Lung (tissue), 12 donors: ENCODE data around the gene ZNF488. TPM values are rescaled to one million over a fixed set of nuclear protein-coding genes. Genes with fewer than 3 reads are reported as not detected.
A peak's percentile ranks its signal among the peaks of the same experiment; 100 is the strongest.

Source experiments
- ATAC-seq: fragments of 200-7000 bp; cut with Tn5 transposase; one replicate; pipeline ENCODE4 v1.9.1; 2020; ENCODE audit warnings: moderate number of reproducible peaks; ENCODE audit not compliant: insufficient read depth, low FRiP score
- DNase-seq, 3 donors: peaks; one replicate each; pipeline ENCODE4 v3.0.0-alpha.2; 2013 to 2017
- H3K27ac ChIP-seq, 2 donors: one replicate each; pipeline ENCODE4 v1.5.1; 2013; ENCODE audit warnings: mild to moderate bottlenecking in 2 of 2, moderate library complexity in 2 of 2, control low read depth in 1 of 2, inconsistent platforms in 1 of 2, low read depth in 1 of 2, low read length in 1 of 2
- H3K27me3 ChIP-seq, 3 donors: one replicate each; pipeline ENCODE4 v1.5.1; 2013; ENCODE audit warnings: low read length in 2 of 3; ENCODE audit not compliant: control insufficient read depth in 3 of 3, insufficient read depth in 3 of 3
- H3K36me3 ChIP-seq, 4 donors: one replicate each; pipeline ENCODE4 v1.5.1; 2013; ENCODE audit warnings: low read length in 4 of 4, mild to moderate bottlenecking in 1 of 4, moderate library complexity in 1 of 4; ENCODE audit not compliant: control insufficient read depth in 4 of 4, insufficient read depth in 4 of 4
- H3K4me1 ChIP-seq, 5 donors: one replicate each; pipeline ENCODE4 v1.5.1; 2013; ENCODE audit warnings: low read length in 5 of 5, mild to moderate bottlenecking in 2 of 5, moderate library complexity in 1 of 5; ENCODE audit not compliant: control insufficient read depth in 5 of 5, insufficient read depth in 5 of 5
- H3K4me3 ChIP-seq: one replicate; pipeline ENCODE4 v1.5.1; 2013; ENCODE audit warnings: mild to moderate bottlenecking, control low read depth, moderate library complexity
- H3K9ac ChIP-seq, 2 donors: one replicate each; pipeline ENCODE4 v1.5.1; 2013; ENCODE audit warnings: low read length in 2 of 2, control low read depth in 1 of 2; ENCODE audit not compliant: insufficient read depth in 1 of 2
- H3K9me3 ChIP-seq, 4 donors: one replicate each; pipeline ENCODE4 v1.5.1; 2013; ENCODE audit warnings: low read length in 3 of 4, mild to moderate bottlenecking in 1 of 4, moderate library complexity in 1 of 4; ENCODE audit not compliant: control insufficient read depth in 4 of 4, insufficient read depth in 3 of 4
- WGBS, 2 donors: extraction: QIAGEN DNeasy Blood & Tissue Kit; methylation state at CpG; one replicate each; pipeline ENCODE4 v1.1.7; 2013; 5-methylcytosine and 5-hydroxymethylcytosine counted together
- polyA plus RNA-seq, 2 donors: library from polyadenylated mRNA; stranded (reverse); fragments of 200-250 nt; gene quantifications; one replicate each; pipeline ENCODE4 v1.2.1, GENCODE V29; 2013
- total RNA-seq, 2 donors: library from RNA; depleted of rRNA in 1 of 2; stranded (reverse); fragments of >200 nt in 1 of 2; gene quantifications; one replicate each; pipeline ENCODE4 v1.2.1, GENCODE V29; 2014 to 2021
- TF ChIP-seq, protein P1 (sequence below): IDR thresholded peaks from 2 replicates; pipeline ENCODE4 v1.5.1; 2012; ENCODE audit warnings: mild to moderate bottlenecking; ENCODE audit errors: control extremely low read depth, extremely low read depth
- donor health status: control.
- donor health status: control.
- donor health status: Bipolar disorder and iron deficiency.
- donor health status: healthy.
- donor health status: DM: yes; HTN: yes; CAD: no.

ZNF488 gene
- total and polyA plus RNA-seq, 4 donors, result 0.15 to 0.64 (median 0.42) TPM

DNA sequence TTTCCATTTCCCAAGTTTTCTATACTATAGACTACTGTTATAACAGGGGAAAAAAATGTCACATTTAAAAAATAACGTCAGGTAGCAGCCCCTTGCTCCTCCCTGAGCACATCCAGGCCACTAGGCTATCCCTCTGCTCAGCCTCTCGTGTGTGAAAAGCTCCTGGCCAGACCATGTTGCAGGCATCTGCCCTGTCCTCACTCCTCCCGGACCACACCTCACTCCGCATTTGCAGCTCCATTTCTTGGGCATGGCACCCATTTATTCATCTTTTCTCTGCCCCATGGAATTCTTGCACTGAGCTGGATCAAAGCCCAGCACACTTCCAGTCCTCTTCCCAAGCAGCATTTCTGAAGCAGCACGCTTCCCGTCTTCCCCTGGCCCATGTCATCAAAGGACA is 63.3 kb downstream of the ZNF488 start:
- Histone ChIP-seq H3K27me3 (no peaks in the 10 kb centered on the region), H3K36me3 (no peaks in the 10 kb centered on the region), H3K9ac (no peak overlapping the region), H3K27ac (no peak overlapping the region), H3K9me3 (peaks cover 0 to 2% (median 0%) of the 10 kb centered on the region in 4 donors), H3K4me1 (peaks cover 0 to 31% (median 3%) of the 10 kb centered on the region in 5 donors), H3K4me3 (no peak overlapping the region)
- DNase-seq, result peak in 1 of 3 donors; percentile 25
- TF ChIP-seq, protein P1, sequence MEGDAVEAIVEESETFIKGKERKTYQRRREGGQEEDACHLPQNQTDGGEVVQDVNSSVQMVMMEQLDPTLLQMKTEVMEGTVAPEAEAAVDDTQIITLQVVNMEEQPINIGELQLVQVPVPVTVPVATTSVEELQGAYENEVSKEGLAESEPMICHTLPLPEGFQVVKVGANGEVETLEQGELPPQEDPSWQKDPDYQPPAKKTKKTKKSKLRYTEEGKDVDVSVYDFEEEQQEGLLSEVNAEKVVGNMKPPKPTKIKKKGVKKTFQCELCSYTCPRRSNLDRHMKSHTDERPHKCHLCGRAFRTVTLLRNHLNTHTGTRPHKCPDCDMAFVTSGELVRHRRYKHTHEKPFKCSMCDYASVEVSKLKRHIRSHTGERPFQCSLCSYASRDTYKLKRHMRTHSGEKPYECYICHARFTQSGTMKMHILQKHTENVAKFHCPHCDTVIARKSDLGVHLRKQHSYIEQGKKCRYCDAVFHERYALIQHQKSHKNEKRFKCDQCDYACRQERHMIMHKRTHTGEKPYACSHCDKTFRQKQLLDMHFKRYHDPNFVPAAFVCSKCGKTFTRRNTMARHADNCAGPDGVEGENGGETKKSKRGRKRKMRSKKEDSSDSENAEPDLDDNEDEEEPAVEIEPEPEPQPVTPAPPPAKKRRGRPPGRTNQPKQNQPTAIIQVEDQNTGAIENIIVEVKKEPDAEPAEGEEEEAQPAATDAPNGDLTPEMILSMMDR, result no peak
- ATAC-seq, result no peak
- WGBS, 2 donors, result 67 to 86% methylated on average over 6 of the region's 6 CpGs

DNA sequence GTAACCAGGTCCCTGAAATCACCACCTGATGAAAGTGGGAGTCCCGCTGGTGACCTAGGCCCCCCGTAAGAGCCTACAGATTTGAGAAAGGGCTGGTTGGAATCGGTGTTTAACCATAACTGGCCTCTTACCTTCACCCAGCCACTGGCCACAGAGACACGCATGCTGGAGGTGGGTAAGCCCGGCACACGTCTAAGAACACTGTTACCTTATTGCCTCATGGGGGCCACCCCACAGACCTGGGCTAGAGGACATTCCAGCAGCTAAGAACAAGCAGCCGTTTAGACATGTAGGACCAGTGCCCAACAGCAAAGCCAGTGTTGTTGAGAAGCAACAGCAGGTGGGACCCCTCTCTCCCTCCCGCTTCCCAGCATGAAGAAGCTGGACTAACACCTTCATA is 64.3 kb downstream of the ZNF488 start:
- H3K27ac ChIP-seq, result no peak overlapping the region
- ATAC-seq (no peak), DNase-seq (no peak)
- TF ChIP-seq, protein P1, result no peak
- H3K4me3 ChIP-seq, result no peak overlapping the region
- no peak overlapping the region for H3K9ac ChIP-seq
- no peaks in the 10 kb centered on the region for H3K9me3 ChIP-seq
- peaks cover 0 to 31% (median 3%) of the 10 kb centered on the region in 5 donors for H3K4me1 ChIP-seq
- no peaks in the 10 kb centered on the region for H3K27me3 ChIP-seq
- H3K36me3 ChIP-seq, result peaks cover 0 to 7% (median 0%) of the 10 kb centered on the region in 4 donors
- WGBS, 2 donors, result 87 to 92% methylated on average over 8 of the region's 8 CpGs

DNA sequence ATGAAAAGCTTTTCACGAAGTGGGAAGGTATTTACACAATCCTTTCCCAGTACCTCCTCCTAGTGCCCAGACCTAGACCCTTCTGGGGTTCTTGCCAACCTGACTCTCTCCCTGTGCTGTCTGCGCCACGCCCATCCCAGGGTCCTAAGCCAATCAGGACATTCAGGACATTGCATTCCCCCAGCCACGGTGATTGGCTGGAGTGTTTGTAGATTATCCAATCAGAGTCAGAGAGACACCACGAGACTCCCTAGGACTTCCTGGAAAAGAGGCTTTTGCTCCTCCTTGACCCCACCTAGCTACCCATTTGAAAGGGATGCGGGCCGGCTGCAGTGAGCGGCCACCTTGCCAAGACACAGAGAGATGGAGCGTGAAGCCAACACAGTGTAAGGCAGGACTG is 65.4 kb downstream of the ZNF488 start:
- H3K36me3 ChIP-seq, result peaks cover 0 to 10% (median 2%) of the 10 kb centered on the region in 4 donors
- H3K9ac ChIP-seq, result no peak overlapping the region
- H3K27me3 ChIP-seq, result no peaks in the 10 kb centered on the region
- DNase-seq (no peak), ATAC-seq (no peak)
- peaks cover 0 to 26% (median 2%) of the 10 kb centered on the region in 5 donors for H3K4me1 ChIP-seq
- no peak overlapping the region for H3K27ac ChIP-seq
- no peak overlapping the region for H3K4me3 ChIP-seq
- TF ChIP-seq, protein P1, result no peak
- no peaks in the 10 kb centered on the region for H3K9me3 ChIP-seq
- 87 to 90% methylated on average over 9 of the region's 9 CpGs for WGBS, 2 donors

DNA sequence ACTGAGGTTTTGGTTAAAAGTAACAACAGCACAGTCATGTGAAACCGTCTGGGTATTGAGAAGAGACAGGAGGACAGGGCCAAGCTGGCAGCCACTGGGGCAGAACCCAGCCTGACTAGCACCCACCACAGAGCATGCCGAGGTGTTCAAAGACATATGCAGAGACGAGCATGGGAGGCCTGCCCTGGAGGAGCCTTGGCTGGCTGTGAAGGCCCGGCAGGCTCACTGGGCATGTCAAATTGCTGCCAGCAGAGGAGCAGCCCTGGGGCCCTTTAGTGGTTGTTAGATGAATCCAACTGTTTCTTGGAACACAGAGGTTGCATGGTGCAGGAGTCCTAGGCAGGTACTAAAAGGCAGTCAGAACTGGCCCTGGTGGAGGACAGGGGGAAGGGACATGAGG is 66.8 kb downstream of the ZNF488 start:
- peaks cover 0 to 12% (median 0%) of the 10 kb centered on the region in 5 donors for H3K4me1 ChIP-seq
- no peak overlapping the region for H3K4me3 ChIP-seq
- H3K36me3 ChIP-seq, result peaks cover 0 to 22% (median 6%) of the 10 kb centered on the region in 4 donors
- H3K27ac ChIP-seq, result no peak overlapping the region
- TF ChIP-seq, protein P1, result no peak
- no peak overlapping the region for H3K9ac ChIP-seq
- DNase-seq, result peak in 1 of 3 donors; percentile 7
- no peaks in the 10 kb centered on the region for H3K27me3 ChIP-seq
- no peak for ATAC-seq
- 83 to 91% methylated on average over 4 of the region's 4 CpGs for WGBS, 2 donors
- H3K9me3 ChIP-seq, result no peaks in the 10 kb centered on the region
